Stimulated activated CD8-positive, alpha-beta memory T cell treated with anti-CD3 and anti-CD28 coated beads, Interleukin-2, amount 100 ng/mL, for 1 hour (primary cell): ENCODE results near the gene MMS22L.
A peak's percentile ranks its signal among the peaks of the same experiment; 100 is the strongest.

ENCODE experiments used
- DNase-seq, 2 donors: peaks; one replicate each; pipeline ENCODE4 v3.0.0-alpha.2; 2020; ENCODE audit warnings: low read depth in 2 of 2

Gene MMS22L

GRCh38 chr6:97282726-97283617 lies at the start of gene MMS22L:
TSS of gene MMS22L (minus strand) at chr6:97283216. CDS start at chr6:97282477, 739 bp downstream.
- DNase-seq: peak; percentile 80 to 84

GRCh38 chr6:97322811-97323210 lies 39.8 kb upstream of the MMS22L start:
- no peak for DNase-seq

- no peak for DNase-seq
Measured at GRCh38 chr6:97322226-97322625, 39.2 kb upstream of the MMS22L start.

GRCh38 chr6:97316978-97317377 lies 34.0 kb upstream of the MMS22L start:
- DNase-seq: no peak

- no peak for DNase-seq
Measured at GRCh38 chr6:97312241-97312640, 29.2 kb upstream of the MMS22L start.

- DNase-seq: no peak
Measured at GRCh38 chr6:97306544-97307320, 23.7 kb upstream of the MMS22L start.

- DNase-seq: no peak
Measured at GRCh38 chr6:97305414-97306066, 22.5 kb upstream of the MMS22L start.

- no peak for DNase-seq
Measured at GRCh38 chr6:97304701-97305100, 21.7 kb upstream of the MMS22L start.

- DNase-seq: no peak
Measured at GRCh38 chr6:97294451-97294850, 11.4 kb upstream of the MMS22L start.

- no peak for DNase-seq
Measured at GRCh38 chr6:97293198-97293696, 10.2 kb upstream of the MMS22L start.

GRCh38 chr6:97292671-97293070 lies 9.7 kb upstream of the MMS22L start:
- no peak for DNase-seq

- no peak for DNase-seq
Measured at GRCh38 chr6:97291896-97292295, 8.9 kb upstream of the MMS22L start.

- DNase-seq: no peak
Measured at GRCh38 chr6:97289332-97289731, 6.3 kb upstream of the MMS22L start.

GRCh38 chr6:97288188-97288587 lies 5.2 kb upstream of the MMS22L start:
- no peak for DNase-seq

- no peak for DNase-seq
Measured at GRCh38 chr6:97282238-97282725, 734 bp downstream of the MMS22L start.

- no peak for DNase-seq
Measured at GRCh38 chr6:97280766-97281165, 2.2 kb downstream of the MMS22L start.

GRCh38 chr6:97275804-97276203 lies 7.2 kb downstream of the MMS22L start:
- no peak for DNase-seq

GRCh38 chr6:97269821-97270220 lies 13.2 kb downstream of the MMS22L start:
- no peak for DNase-seq

- no peak for DNase-seq
Measured at GRCh38 chr6:97262676-97263075, 20.3 kb downstream of the MMS22L start.

GRCh38 chr6:97246842-97247241 lies 36.2 kb downstream of the MMS22L start:
- no peak for DNase-seq

GRCh38 chr6:97240222-97240621 lies 42.8 kb downstream of the MMS22L start:
- DNase-seq: no peak

- DNase-seq: no peak
Measured at GRCh38 chr6:97231911-97232310, 51.1 kb downstream of the MMS22L start.
